Neural progenitor cell (in vitro differentiated cells): ENCODE results near the gene PPP1R14B. TPM values are rescaled to one million over a fixed set of nuclear protein-coding genes. Genes with fewer than 3 reads are reported as not detected.

Source experiments
- DNase-seq: peaks from one replicate; pipeline ENCODE4 v3.0.0-alpha.2; 2016; ENCODE audit warnings: low spot score
- H2AFZ ChIP-seq: fragments of 200-600 bp; sonication (generic); replicated peaks from 2 replicates; pipeline ENCODE4 v1.6.1; 2016; ENCODE audit warnings: antibody characterized with exemption
- H3F3A ChIP-seq: fragments of 200-600 bp; sonication (generic); 2 replicates; pipeline ENCODE4 v1.6.1; 2016; ENCODE audit warnings: antibody characterized with exemption, low read depth
- H3K27ac ChIP-seq: fragments of 200-600 bp; sonication (generic); 2 replicates; pipeline ENCODE4 v1.5.1; 2016; ENCODE audit warnings: mild to moderate bottlenecking
- H3K27me3 ChIP-seq: fragments of 200-600 bp; sonication (generic); 2 replicates; pipeline ENCODE4 v1.6.1; 2016; ENCODE audit warnings: mild to moderate bottlenecking, moderate library complexity
- H3K36me3 ChIP-seq: fragments of 200-600 bp; sonication (generic); 2 replicates; pipeline ENCODE4 v1.5.1; 2016
- H3K4me1 ChIP-seq: fragments of 200-600 bp; sonication (generic); 2 replicates; pipeline ENCODE4 v1.6.1; 2016; ENCODE audit warnings: mixed run types
- H3K4me2 ChIP-seq: fragments of 200-600 bp; sonication (generic); 2 replicates; pipeline ENCODE4 v1.6.1; 2016
- H3K4me3 ChIP-seq: fragments of 200-600 bp; sonication (generic); 2 replicates; pipeline ENCODE4 v1.5.1; 2016
- H3K79me2 ChIP-seq: fragments of 200-600 bp; sonication (generic); 2 replicates; pipeline ENCODE4 v1.6.1; 2016; ENCODE audit warnings: low read depth
- H3K9ac ChIP-seq: fragments of 200-600 bp; sonication (generic); 2 replicates; pipeline ENCODE4 v1.6.1; 2016
- H3K9me3 ChIP-seq: fragments of 200-600 bp; sonication (generic); 2 replicates; pipeline ENCODE4 v1.5.1; 2016; ENCODE audit warnings: low read depth
- H4K20me1 ChIP-seq: fragments of 200-600 bp; sonication (generic); 2 replicates; pipeline ENCODE4 v1.6.1; 2016; ENCODE audit warnings: low read depth
- H3K27ac Mint-ChIP-seq: 3 replicates; pipeline ENCODE4 v1.8.0; 2021; ENCODE audit warnings: mixed read lengths
- H3K27me3 Mint-ChIP-seq: 2 replicates; pipeline ENCODE4 v1.8.0; 2022; ENCODE audit warnings: low read depth, mild to moderate bottlenecking, inconsistent platforms, moderate library complexity, mixed read lengths; ENCODE audit not compliant: insufficient read depth
- H3K36me3 Mint-ChIP-seq: 3 replicates; pipeline ENCODE4 v1.8.0; 2021; ENCODE audit warnings: mixed read lengths
- H3K4me1 Mint-ChIP-seq: 3 replicates; pipeline ENCODE4 v1.8.0; 2021; ENCODE audit warnings: mixed read lengths
- H3K4me3 Mint-ChIP-seq: 3 replicates; pipeline ENCODE4 v1.8.0; 2021; ENCODE audit warnings: mild to moderate bottlenecking, moderate library complexity, mixed read lengths
- H3K9me3 Mint-ChIP-seq: 3 replicates; pipeline ENCODE4 v1.8.0; 2020; ENCODE audit warnings: mixed read lengths
- EZH2 ChIP-seq: fragments of 200-600 bp; sonication (generic); IDR thresholded peaks from 2 replicates; pipeline ENCODE4 v1.6.1; 2017; ENCODE audit warnings: antibody characterized with exemption, mild to moderate bottlenecking, moderate library complexity
- EZH2phosphoT487 ChIP-seq: fragments of 200-600 bp; sonication (generic); IDR thresholded peaks from 2 replicates; pipeline ENCODE4 v1.6.1; 2017; ENCODE audit warnings: antibody characterized with exemption
- total RNA-seq: library from RNA; depleted of rRNA; stranded (reverse); fragments of >200 nt; gene quantifications from 2 replicates; pipeline ENCODE4 v1.2.3, GENCODE V29; 2015; ENCODE audit warnings: low replicate concordance
- TF ChIP-seq, protein P1 (sequence below): fragments of 200-600 bp; sonication (generic); IDR thresholded peaks from 2 replicates; pipeline ENCODE4 v1.5.1; 2017; ENCODE audit warnings: antibody characterized with exemption, mild to moderate bottlenecking

The PPP1R14B gene
- total RNA-seq, 1 donor from 2014 or later: 107 TPM

DNA sequence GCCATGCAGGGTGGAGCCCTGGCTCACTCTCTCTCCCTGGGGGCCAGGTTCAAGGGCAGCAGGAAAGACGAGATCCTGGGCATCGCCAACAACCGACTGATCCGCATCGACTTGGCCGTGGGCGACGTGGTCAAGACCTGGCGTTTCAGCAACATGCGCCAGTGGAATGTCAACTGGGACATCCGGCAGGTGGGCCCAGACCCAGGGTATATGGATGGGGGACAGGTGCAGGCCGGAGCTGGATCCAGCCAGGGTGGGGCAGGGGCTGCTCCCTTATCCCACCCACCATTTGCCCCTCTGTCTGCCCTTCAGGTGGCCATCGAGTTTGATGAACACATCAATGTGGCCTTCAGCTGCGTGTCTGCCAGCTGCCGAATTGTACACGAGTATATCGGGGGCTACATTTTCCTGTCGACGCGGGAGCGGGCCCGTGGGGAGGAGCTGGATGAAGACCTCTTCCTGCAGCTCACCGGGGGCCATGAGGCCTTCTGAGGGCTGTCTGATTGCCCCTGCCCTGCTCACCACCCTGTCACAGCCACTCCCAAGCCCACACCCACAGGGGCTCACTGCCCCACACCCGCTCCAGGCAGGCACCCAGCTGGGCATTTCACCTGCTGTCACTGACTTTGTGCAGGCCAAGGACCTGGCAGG lies 23.6 kb downstream of the PPP1R14B start:
- Histone ChIP-seq H2AFZ (no peak overlapping the region), H4K20me1 (no peaks in the 10 kb centered on the region), H3K4me3 (no peak overlapping the region), H3K36me3 (no peaks in the 10 kb centered on the region), H3K4me2 (no peak overlapping the region), H3F3A (peaks cover 9% of the 10 kb centered on the region), H3K9me3 (no peaks in the 10 kb centered on the region), H3K27ac (no peak overlapping the region), H3K4me1 (peaks cover 12% of the 10 kb centered on the region), H3K27me3 (no peaks in the 10 kb centered on the region), H3K79me2 (no peaks in the 10 kb centered on the region), H3K9ac (no peak overlapping the region)
- DNase-seq: no peak
- Mint-ChIP-seq H3K4me3 (no peak overlapping the region), H3K4me1 (peaks cover 18% of the 10 kb centered on the region), H3K36me3 (no peaks in the 10 kb centered on the region), H3K9me3 (no peaks in the 10 kb centered on the region), H3K27me3 (peaks cover 2% of the 10 kb centered on the region), H3K27ac (no peak overlapping the region)
- no peak for TF ChIP-seq EZH2
- no peak for TF ChIP-seq EZH2phosphoT487
- TF ChIP-seq, protein P1, sequence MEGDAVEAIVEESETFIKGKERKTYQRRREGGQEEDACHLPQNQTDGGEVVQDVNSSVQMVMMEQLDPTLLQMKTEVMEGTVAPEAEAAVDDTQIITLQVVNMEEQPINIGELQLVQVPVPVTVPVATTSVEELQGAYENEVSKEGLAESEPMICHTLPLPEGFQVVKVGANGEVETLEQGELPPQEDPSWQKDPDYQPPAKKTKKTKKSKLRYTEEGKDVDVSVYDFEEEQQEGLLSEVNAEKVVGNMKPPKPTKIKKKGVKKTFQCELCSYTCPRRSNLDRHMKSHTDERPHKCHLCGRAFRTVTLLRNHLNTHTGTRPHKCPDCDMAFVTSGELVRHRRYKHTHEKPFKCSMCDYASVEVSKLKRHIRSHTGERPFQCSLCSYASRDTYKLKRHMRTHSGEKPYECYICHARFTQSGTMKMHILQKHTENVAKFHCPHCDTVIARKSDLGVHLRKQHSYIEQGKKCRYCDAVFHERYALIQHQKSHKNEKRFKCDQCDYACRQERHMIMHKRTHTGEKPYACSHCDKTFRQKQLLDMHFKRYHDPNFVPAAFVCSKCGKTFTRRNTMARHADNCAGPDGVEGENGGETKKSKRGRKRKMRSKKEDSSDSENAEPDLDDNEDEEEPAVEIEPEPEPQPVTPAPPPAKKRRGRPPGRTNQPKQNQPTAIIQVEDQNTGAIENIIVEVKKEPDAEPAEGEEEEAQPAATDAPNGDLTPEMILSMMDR: no peak

DNA sequence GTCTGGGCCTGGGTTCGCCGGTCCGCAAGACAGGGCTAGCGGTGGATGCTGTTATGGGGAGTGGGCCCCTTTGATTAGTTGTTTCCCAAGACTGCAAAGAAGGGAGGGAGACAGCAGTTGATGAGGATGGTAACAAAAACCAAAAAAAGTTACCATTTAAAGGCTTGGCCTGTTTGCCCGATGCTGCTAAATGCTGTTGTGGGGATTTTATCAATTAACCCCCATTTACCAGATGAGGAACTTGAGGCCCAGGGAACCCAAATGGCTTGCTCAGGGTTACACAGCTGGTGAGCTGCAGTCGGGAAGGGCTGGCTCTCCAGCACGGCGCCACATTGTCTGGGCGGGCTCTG lies 24.1 kb downstream of the PPP1R14B start:
- no peaks in the 10 kb centered on the region for H3K36me3 Mint-ChIP-seq
- Histone ChIP-seq H3K4me3 (no peak overlapping the region), H3K27ac (no peak overlapping the region), H3K36me3 (no peaks in the 10 kb centered on the region), H2AFZ (no peak overlapping the region), H3K4me1 (peaks cover 12% of the 10 kb centered on the region), H3K27me3 (no peaks in the 10 kb centered on the region), H4K20me1 (no peaks in the 10 kb centered on the region), H3K9me3 (no peaks in the 10 kb centered on the region), H3F3A (peaks cover 9% of the 10 kb centered on the region), H3K4me2 (no peak overlapping the region), H3K79me2 (no peaks in the 10 kb centered on the region), H3K9ac (no peak overlapping the region)
- TF ChIP-seq, protein P1: no peak
- TF ChIP-seq EZH2: no peak
- H3K4me1 Mint-ChIP-seq: peaks cover 19% of the 10 kb centered on the region
- no peak overlapping the region for H3K4me3 Mint-ChIP-seq
- no peaks in the 10 kb centered on the region for H3K9me3 Mint-ChIP-seq
- H3K27me3 Mint-ChIP-seq: no peaks in the 10 kb centered on the region
- H3K27ac Mint-ChIP-seq: no peak overlapping the region
- DNase-seq: no peak

- TF ChIP-seq EZH2phosphoT487: no peak
- TF ChIP-seq, protein P1: no peak
- no peak overlapping the region for H3K27ac ChIP-seq
- H3K36me3 Mint-ChIP-seq: peaks cover 1% of the 10 kb centered on the region
- no peak for DNase-seq
- H3K9me3 ChIP-seq: no peaks in the 10 kb centered on the region
- H2AFZ ChIP-seq: no peak overlapping the region
- H3F3A ChIP-seq: peaks cover 9% of the 10 kb centered on the region
- H3K27ac Mint-ChIP-seq: no peak overlapping the region
- no peak overlapping the region for H3K4me3 Mint-ChIP-seq
- H3K27me3 ChIP-seq: no peaks in the 10 kb centered on the region
- H3K9me3 Mint-ChIP-seq: no peaks in the 10 kb centered on the region
- no peak overlapping the region for H3K4me2 ChIP-seq
- no peak overlapping the region for H3K9ac ChIP-seq
- no peak overlapping the region for H3K4me3 ChIP-seq
- H4K20me1 ChIP-seq: no peaks in the 10 kb centered on the region
- H3K27me3 Mint-ChIP-seq: no peaks in the 10 kb centered on the region
- peaks cover 4% of the 10 kb centered on the region for H3K4me1 ChIP-seq
- H3K4me1 Mint-ChIP-seq: peaks cover 11% of the 10 kb centered on the region
- no peaks in the 10 kb centered on the region for H3K79me2 ChIP-seq
- H3K36me3 ChIP-seq: no peaks in the 10 kb centered on the region
These were observed 25.9 kb downstream of the PPP1R14B start for GRCh38 chr11:64220798-64221197.
